GM20000 (cell line): ENCODE measurements around the gene RAP2C.

ENCODE experiments used
- DNase-seq: peaks from one replicate; pipeline ENCODE4 v3.0.0; 2012; ENCODE audit warnings: low spot score
- CTCF ChIP-seq: IDR thresholded peaks from 2 replicates; pipeline ENCODE4 v1.5.1; 2012; ENCODE audit warnings: mild to moderate bottlenecking, control low read depth; ENCODE audit errors: extremely low read depth, missing control alignments

The RAP2C gene

GRCh38 chrX:132199941-132200340, 19.3 kb downstream of the RAP2C start:
- TF ChIP-seq CTCF = no peak

GRCh38 chrX:132193872-132194574, 25.2 kb downstream of the RAP2C start:
- no peak for TF ChIP-seq CTCF
- no peak for DNase-seq

More at GRCh38 chrX:132199941-132200340, 19.3 kb downstream of the RAP2C start:
- DNase-seq = no peak

- no peak for TF ChIP-seq CTCF
- no peak for DNase-seq
Observed at GRCh38 chrX:132191938-132192337, 27.3 kb downstream of the RAP2C start.

GRCh38 chrX:132188175-132188574, 31.1 kb downstream of the RAP2C start:
- no peak for TF ChIP-seq CTCF
- no peak for DNase-seq

- no peak for DNase-seq
- TF ChIP-seq CTCF = no peak
Observed at GRCh38 chrX:132187451-132187850, 31.8 kb downstream of the RAP2C start.

- no peak for TF ChIP-seq CTCF
- DNase-seq = no peak
Observed at GRCh38 chrX:132184871-132185270, 34.4 kb downstream of the RAP2C start.

GRCh38 chrX:132181364-132181763, 37.9 kb downstream of the RAP2C start:
- TF ChIP-seq CTCF = no peak
- DNase-seq = no peak
